Measurements from ENCODE around the gene KCTD10. TPM values are rescaled to one million over a fixed set of nuclear protein-coding genes. Genes with fewer than 3 reads are reported as not detected.

KCTD10 gene
- total RNA-seq, 1 experiment from 2014 or later: 45.9 TPM

DNA sequence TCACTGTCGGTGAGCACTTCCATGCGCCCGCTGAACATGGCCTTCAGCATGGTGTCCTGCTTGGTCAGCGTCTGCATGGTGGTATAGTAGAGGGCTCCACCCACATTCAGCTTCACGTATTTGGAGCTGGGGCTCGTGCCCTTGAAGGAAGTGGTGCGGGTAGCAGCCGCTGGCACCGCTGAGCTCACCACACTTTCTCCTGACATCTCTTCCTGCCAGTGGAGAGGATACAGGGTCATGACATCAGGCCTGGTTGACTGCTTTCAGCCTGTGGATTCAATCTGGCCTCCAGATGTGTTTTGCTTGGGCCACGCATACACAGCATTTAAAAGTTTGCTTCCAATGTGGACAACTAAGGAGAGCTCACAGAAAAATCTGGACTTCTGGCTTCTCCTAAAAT, 7.6 kb downstream of the KCTD10 start:
- Histone ChIP-seq H4K20me1 (ENCODE audit: insufficient read depth) (peaks cover 21% of the 10 kb centered on the region; the same call in 1 of the 2 replicates), H3K4me2 (no peak overlapping the region), H3K27ac (no peak overlapping the region), H3K4me3 (no peak overlapping the region), H3K27me3 (ENCODE audit: insufficient read depth, low read depth) (no peaks in the 10 kb centered on the region), H3K36me3 (ENCODE audit: low read depth) (0 out of 2 replicates have a peak, but pooled peaks cover 8% of the 10 kb centered on the region), H3K9me3 (ENCODE audit: insufficient read depth, low read depth) (no peaks in the 10 kb centered on the region), H3K4me1 (replicated peaks; ENCODE audit: insufficient read depth) (peaks cover 9% of the 10 kb centered on the region), H3F3A (ENCODE audit: insufficient read depth, low read depth) (peaks cover 5% of the 10 kb centered on the region; the same call in 1 of the 2 replicates), H3K79me2 (ENCODE audit: low read depth) (peaks cover 78% of the 10 kb centered on the region), H2AFZ (no peak overlapping the region), H3K9me2 (ENCODE audit: insufficient read depth) (no peaks in the 10 kb centered on the region)
- no peak for DNase-seq
- intact Hi-C loops (cut with micrococcal nuclease; ENCODE audit: unreplicated experiment): no loop called here
- no peak for TF ChIP-seq EZH2 (IDR thresholded peaks at IDR 0.05; ENCODE audit: low read depth)
- TF ChIP-seq, protein P1, sequence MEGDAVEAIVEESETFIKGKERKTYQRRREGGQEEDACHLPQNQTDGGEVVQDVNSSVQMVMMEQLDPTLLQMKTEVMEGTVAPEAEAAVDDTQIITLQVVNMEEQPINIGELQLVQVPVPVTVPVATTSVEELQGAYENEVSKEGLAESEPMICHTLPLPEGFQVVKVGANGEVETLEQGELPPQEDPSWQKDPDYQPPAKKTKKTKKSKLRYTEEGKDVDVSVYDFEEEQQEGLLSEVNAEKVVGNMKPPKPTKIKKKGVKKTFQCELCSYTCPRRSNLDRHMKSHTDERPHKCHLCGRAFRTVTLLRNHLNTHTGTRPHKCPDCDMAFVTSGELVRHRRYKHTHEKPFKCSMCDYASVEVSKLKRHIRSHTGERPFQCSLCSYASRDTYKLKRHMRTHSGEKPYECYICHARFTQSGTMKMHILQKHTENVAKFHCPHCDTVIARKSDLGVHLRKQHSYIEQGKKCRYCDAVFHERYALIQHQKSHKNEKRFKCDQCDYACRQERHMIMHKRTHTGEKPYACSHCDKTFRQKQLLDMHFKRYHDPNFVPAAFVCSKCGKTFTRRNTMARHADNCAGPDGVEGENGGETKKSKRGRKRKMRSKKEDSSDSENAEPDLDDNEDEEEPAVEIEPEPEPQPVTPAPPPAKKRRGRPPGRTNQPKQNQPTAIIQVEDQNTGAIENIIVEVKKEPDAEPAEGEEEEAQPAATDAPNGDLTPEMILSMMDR (conservative IDR thresholded peaks at IDR 0.05): no peak
- POLR2A ChIA-PET (ENCODE audit: unreplicated experiment): interaction anchor here (0.5 kb wide), 1 partner anchor 282 kb away, joined by 4 read pairs; no protein-coding TSS in a partner anchor
- BruUV-seq (replicated peaks): no TSS peak
- CTCF ChIA-PET: no interaction called here

- CTCF ChIA-PET: no interaction called here
- Histone ChIP-seq H4K20me1 (ENCODE audit: insufficient read depth) (peaks cover 21% of the 10 kb centered on the region; the same call in 1 of the 2 replicates), H3K9me3 (ENCODE audit: insufficient read depth, low read depth) (no peaks in the 10 kb centered on the region), H3K36me3 (ENCODE audit: low read depth) (0 out of 2 replicates have a peak, but pooled peaks cover 10% of the 10 kb centered on the region), H3F3A (ENCODE audit: insufficient read depth, low read depth) (peaks cover 17% of the 10 kb centered on the region), H3K27ac (no peak overlapping the region), H2AFZ (no peak overlapping the region), H3K4me2 (no peak overlapping the region), H3K4me1 (replicated peaks; ENCODE audit: insufficient read depth) (peaks cover 23% of the 10 kb centered on the region), H3K9me2 (ENCODE audit: insufficient read depth) (no peaks in the 10 kb centered on the region), H3K79me2 (ENCODE audit: low read depth) (peaks cover 76% of the 10 kb centered on the region), H3K27me3 (ENCODE audit: insufficient read depth, low read depth) (no peaks in the 10 kb centered on the region), H3K4me3 (no peak overlapping the region)
- intact Hi-C loops (cut with micrococcal nuclease; ENCODE audit: unreplicated experiment): no loop called here
- POLR2A ChIA-PET (ENCODE audit: unreplicated experiment): no interaction called here
- BruUV-seq (replicated peaks): no TSS peak
- TF ChIP-seq, protein P1 (conservative IDR thresholded peaks at IDR 0.05): no peak
- no peak for TF ChIP-seq EZH2 (IDR thresholded peaks at IDR 0.05; ENCODE audit: low read depth)
- no peak for DNase-seq
Observed at GRCh38 chr12:109467978-109468676, 9.0 kb downstream of the KCTD10 start.

DNA sequence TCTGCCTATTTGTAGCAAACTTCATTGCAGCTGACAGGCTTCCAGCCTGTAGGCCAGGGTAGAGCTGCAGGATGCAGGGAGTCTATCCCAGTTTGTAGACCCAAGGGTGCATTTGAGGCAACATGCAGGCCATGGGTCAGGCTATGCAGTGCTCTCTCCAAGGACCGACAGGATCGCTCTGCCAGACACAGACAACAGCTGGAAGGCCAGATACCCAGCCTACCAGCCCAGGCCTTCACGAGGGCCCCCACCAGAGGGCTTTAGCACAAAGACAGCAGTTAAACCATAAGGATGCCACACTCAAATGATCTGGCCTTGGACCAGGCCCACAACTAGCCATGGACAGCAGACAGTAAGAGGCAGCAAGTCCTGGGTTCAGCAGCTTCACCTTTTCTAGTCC, 10.3 kb downstream of the KCTD10 start:
- CTCF ChIA-PET: no interaction called here
- Histone ChIP-seq H3F3A (ENCODE audit: insufficient read depth, low read depth) (peaks cover 30% of the 10 kb centered on the region), H2AFZ (no peak overlapping the region), H4K20me1 (ENCODE audit: insufficient read depth) (peaks cover 18% of the 10 kb centered on the region; the same call in 1 of the 2 replicates), H3K36me3 (ENCODE audit: low read depth) (0 out of 2 replicates have a peak, but pooled peaks cover 10% of the 10 kb centered on the region), H3K4me3 (no peak overlapping the region), H3K9me3 (ENCODE audit: insufficient read depth, low read depth) (no peaks in the 10 kb centered on the region), H3K4me2 (no peak overlapping the region), H3K9me2 (ENCODE audit: insufficient read depth) (no peaks in the 10 kb centered on the region), H3K79me2 (ENCODE audit: low read depth) (peaks cover 68% of the 10 kb centered on the region), H3K27me3 (ENCODE audit: insufficient read depth, low read depth) (no peaks in the 10 kb centered on the region), H3K27ac (no peak overlapping the region), H3K4me1 (replicated peaks; ENCODE audit: insufficient read depth) (peaks cover 34% of the 10 kb centered on the region)
- TF ChIP-seq, protein P1 (conservative IDR thresholded peaks at IDR 0.05): no peak
- TF ChIP-seq EZH2 (IDR thresholded peaks at IDR 0.05; ENCODE audit: low read depth): no peak
- POLR2A ChIA-PET (ENCODE audit: unreplicated experiment): no interaction called here
- no TSS peak for BruUV-seq (replicated peaks)
- no peak for DNase-seq
- intact Hi-C loops (cut with micrococcal nuclease; ENCODE audit: unreplicated experiment): no loop called here

All from PC-9 (cell line).